ENCODE measurements around the gene SET.

Gene SET

GRCh38 chr9:128728298-128728697, 39.3 kb downstream of the SET start:
- ATAC-seq, result no peak
- TF ChIP-seq RARB (CRISPR knock-in tag; IDR thresholded peaks at IDR 0.05), result no peak
- no peak for TF ChIP-seq ZNF565 (CRISPR knock-in tag; conservative IDR thresholded peaks at IDR 0.05; ENCODE audit: low read depth)
- TF ChIP-seq POU6F1 (CRISPR knock-in tag; IDR thresholded peaks at IDR 0.05; ENCODE audit: borderline replicate concordance, low read depth), result no peak
- no peak for TF ChIP-seq OSR1 (CRISPR knock-in tag; IDR thresholded peaks at IDR 0.05)
- no peak for TF ChIP-seq ISL1 (CRISPR knock-in tag; IDR thresholded peaks at IDR 0.05)
- TF ChIP-seq GLIS3 (CRISPR knock-in tag; IDR thresholded peaks at IDR 0.05), result no peak
- TF ChIP-seq CREB5 (CRISPR knock-in tag; IDR thresholded peaks at IDR 0.05; ENCODE audit: low read depth), result no peak
- TF ChIP-seq TOX (CRISPR knock-in tag; IDR thresholded peaks at IDR 0.05; ENCODE audit: borderline replicate concordance), result no peak
- no peak for TF ChIP-seq BACH2 (CRISPR knock-in tag; IDR thresholded peaks at IDR 0.05; ENCODE audit: borderline replicate concordance)
- TF ChIP-seq ZFP30 (CRISPR knock-in tag; IDR thresholded peaks at IDR 0.05), result no peak
- TF ChIP-seq PATZ1 (CRISPR knock-in tag; IDR thresholded peaks at IDR 0.05; ENCODE audit: borderline replicate concordance), result no peak
- no peak for TF ChIP-seq ZC3H10 (CRISPR knock-in tag; IDR thresholded peaks at IDR 0.05)
- TF ChIP-seq ARNTL (CRISPR knock-in tag; IDR thresholded peaks at IDR 0.05; ENCODE audit: borderline replicate concordance, low read depth), result no peak
- TF ChIP-seq TCF4 (CRISPR knock-in tag; IDR thresholded peaks at IDR 0.05; ENCODE audit: borderline replicate concordance), result no peak

- ATAC-seq, result no peak
- TF ChIP-seq ESRRG (CRISPR knock-in tag; IDR thresholded peaks at IDR 0.05), result no peak
- TF ChIP-seq ARNTL (CRISPR knock-in tag; IDR thresholded peaks at IDR 0.05; ENCODE audit: borderline replicate concordance, low read depth), result no peak
- no peak for TF ChIP-seq BACH2 (CRISPR knock-in tag; IDR thresholded peaks at IDR 0.05; ENCODE audit: borderline replicate concordance)
Observed at GRCh38 chr9:128729302-128729701, 40.3 kb downstream of the SET start.

GRCh38 chr9:128729766-128730517, 40.9 kb downstream of the SET start:
- ATAC-seq, result no peak
- TF ChIP-seq ZNF70 (CRISPR knock-in tag; IDR thresholded peaks at IDR 0.05) (peak; percentile 66; the same call in 1 of the 2 replicates), PPARA (CRISPR knock-in tag; IDR thresholded peaks at IDR 0.05; ENCODE audit: borderline replicate concordance) (no peak)

GRCh38 chr9:128731093-128731492, 42.1 kb downstream of the SET start:
- TF ChIP-seq GLIS3 (CRISPR knock-in tag; IDR thresholded peaks at IDR 0.05) (no peak), ZC3H10 (CRISPR knock-in tag; IDR thresholded peaks at IDR 0.05) (no peak), BACH2 (CRISPR knock-in tag; IDR thresholded peaks at IDR 0.05; ENCODE audit: borderline replicate concordance) (no peak), POU6F1 (CRISPR knock-in tag; IDR thresholded peaks at IDR 0.05; ENCODE audit: borderline replicate concordance, low read depth) (no peak), ARNTL (CRISPR knock-in tag; IDR thresholded peaks at IDR 0.05; ENCODE audit: borderline replicate concordance, low read depth) (no peak)
- no peak for ATAC-seq

- TF ChIP-seq PATZ1 (CRISPR knock-in tag; IDR thresholded peaks at IDR 0.05; ENCODE audit: borderline replicate concordance) (no peak), ZC3H10 (CRISPR knock-in tag; IDR thresholded peaks at IDR 0.05) (no peak), ZFP30 (CRISPR knock-in tag; IDR thresholded peaks at IDR 0.05) (no peak), ZNF8 (CRISPR knock-in tag; IDR thresholded peaks at IDR 0.05) (no peak), SNAI2 (CRISPR knock-in tag; IDR thresholded peaks at IDR 0.05) (no peak), ISL1 (CRISPR knock-in tag; IDR thresholded peaks at IDR 0.05) (no peak), ZFP3 (CRISPR knock-in tag; IDR thresholded peaks at IDR 0.05) (no peak), CSDC2 (CRISPR knock-in tag; IDR thresholded peaks at IDR 0.05) (no peak), CREB5 (CRISPR knock-in tag; IDR thresholded peaks at IDR 0.05; ENCODE audit: low read depth) (no peak), ZNF70 (CRISPR knock-in tag; IDR thresholded peaks at IDR 0.05) (no peak)
- ATAC-seq, result no peak
Observed at GRCh38 chr9:128731691-128732090, 42.7 kb downstream of the SET start.
